GM12875 (cell line): Measurements from ENCODE around the gene LEMD2.

Experiments used
- H3K4me3 ChIP-seq: one replicate; pipeline ENCODE4 v1.5.1; 2011; ENCODE audit warnings: low read depth, low read length, control low read depth
- TF ChIP-seq, protein P1 (sequence below): IDR thresholded peaks from 2 replicates; pipeline ENCODE4 v1.5.1; 2011; ENCODE audit warnings: low read depth, mild to moderate bottlenecking, control low read depth, inconsistent platforms, low read length, moderate library complexity, borderline replicate concordance; ENCODE audit not compliant: insufficient read depth

LEMD2 gene

DNA sequence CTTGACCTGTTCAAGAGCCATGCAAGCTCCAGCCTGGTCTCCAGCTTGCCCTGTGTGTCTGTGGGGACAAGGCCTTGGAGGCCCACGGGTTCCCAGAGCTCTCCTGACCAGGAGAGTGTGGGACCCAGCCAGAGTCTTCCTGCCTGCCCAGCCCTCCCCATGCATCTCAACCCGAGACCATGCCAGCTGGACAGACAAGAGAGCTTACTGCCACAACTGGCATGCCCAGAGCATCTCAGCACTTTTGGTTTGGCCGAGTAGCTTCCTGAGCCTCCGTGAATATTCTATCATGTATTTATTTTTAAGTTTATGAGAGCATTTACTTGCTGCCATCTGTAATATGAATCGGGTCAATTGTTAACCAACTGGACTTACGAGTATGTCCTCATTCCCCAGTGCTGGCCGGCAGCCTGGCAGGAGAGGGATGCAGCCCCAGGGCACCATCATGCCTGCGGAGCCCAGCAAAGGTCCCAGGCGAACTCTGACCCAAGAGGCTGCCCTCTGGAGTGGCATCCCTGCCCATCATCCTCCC, 57.1 kb downstream of the LEMD2 start:
- H3K4me3 ChIP-seq = no peak overlapping the region
- TF ChIP-seq, protein P1, sequence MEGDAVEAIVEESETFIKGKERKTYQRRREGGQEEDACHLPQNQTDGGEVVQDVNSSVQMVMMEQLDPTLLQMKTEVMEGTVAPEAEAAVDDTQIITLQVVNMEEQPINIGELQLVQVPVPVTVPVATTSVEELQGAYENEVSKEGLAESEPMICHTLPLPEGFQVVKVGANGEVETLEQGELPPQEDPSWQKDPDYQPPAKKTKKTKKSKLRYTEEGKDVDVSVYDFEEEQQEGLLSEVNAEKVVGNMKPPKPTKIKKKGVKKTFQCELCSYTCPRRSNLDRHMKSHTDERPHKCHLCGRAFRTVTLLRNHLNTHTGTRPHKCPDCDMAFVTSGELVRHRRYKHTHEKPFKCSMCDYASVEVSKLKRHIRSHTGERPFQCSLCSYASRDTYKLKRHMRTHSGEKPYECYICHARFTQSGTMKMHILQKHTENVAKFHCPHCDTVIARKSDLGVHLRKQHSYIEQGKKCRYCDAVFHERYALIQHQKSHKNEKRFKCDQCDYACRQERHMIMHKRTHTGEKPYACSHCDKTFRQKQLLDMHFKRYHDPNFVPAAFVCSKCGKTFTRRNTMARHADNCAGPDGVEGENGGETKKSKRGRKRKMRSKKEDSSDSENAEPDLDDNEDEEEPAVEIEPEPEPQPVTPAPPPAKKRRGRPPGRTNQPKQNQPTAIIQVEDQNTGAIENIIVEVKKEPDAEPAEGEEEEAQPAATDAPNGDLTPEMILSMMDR = no peak

DNA sequence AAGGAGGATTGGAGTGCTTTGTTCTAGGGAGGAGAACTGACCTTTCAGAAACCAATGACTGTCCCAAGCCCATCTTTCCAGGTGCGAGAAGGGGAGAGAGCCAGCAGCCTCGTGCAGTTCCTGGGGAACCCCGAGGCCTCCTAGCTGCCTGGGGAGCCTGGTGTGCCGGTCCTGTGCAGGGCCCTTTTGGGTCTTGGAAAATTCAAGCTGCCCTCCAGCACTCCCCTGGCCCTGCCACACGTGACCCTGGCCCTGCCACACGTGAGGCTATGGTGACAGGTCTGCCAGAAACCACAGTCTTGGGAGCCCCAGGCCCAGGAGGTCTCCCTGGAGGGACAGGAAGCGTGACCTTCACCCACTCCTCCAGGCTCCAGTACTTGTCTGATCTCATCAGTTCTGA, 57.9 kb downstream of the LEMD2 start:
- TF ChIP-seq, protein P1 = no peak
- H3K4me3 ChIP-seq = no peak overlapping the region

DNA sequence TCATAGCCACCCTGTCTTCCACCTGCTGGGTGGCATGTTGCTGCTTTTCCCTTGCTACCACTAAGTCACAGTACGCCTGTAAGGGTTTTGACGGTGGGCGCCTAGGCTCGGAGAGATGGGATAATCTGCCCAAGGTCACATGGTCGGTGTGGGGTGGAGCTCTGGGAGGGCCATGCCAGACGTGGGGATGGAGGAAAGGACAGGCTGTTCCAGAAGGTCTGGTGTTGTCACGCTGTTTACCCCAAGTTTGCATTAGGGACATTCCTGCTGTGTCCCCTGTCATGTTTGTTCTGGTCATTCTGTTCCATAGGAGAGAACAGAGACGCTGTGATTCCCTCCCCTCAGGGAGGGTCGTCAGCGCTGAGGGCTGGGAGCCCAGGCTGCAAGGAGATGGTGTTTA, 58.3 kb downstream of the LEMD2 start:
- H3K4me3 ChIP-seq = no peak overlapping the region
- TF ChIP-seq, protein P1 = no peak

DNA sequence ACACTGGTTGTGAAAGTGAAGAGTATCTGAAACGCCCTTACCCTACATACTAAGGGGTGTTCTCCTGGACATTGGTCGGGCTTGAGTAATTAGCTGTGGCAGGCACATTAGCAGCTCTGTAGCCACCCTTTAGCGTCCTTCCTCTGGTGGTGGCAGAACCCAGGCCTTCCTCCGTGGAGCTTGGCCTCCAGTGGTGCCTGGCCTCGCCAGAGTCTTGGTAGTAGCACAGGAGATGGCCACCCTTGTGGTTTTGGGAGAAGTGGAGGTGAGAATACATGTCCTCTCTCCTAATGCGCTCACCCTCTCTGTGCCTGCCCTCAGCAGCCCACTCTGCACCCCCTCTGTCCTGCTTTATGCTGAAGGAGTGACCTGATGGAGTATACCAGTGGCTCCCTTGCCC, 59.9 kb downstream of the LEMD2 start:
- TF ChIP-seq, protein P1 = no peak
- no peak overlapping the region for H3K4me3 ChIP-seq

DNA sequence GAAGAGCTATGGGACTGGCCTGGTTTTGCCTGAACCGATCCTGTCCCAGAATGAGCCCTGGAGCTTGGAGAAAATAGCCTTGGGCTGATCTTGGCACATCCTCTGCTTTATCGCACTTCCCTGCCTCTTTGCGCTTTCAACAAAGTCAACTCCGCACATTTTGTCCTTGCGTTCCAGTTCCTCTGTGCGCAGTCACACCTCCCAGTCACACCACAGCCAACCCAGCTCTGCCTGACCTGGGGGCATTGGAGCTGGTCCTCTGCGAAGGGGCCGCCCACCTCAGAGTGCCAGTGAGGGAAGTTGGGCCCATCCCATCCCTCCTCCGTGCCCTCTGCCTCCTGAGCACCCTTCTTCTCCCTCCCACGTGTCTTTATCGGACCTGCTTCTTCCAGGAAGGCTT, 60.5 kb downstream of the LEMD2 start:
- TF ChIP-seq, protein P1 = no peak
- H3K4me3 ChIP-seq = no peak overlapping the region

DNA sequence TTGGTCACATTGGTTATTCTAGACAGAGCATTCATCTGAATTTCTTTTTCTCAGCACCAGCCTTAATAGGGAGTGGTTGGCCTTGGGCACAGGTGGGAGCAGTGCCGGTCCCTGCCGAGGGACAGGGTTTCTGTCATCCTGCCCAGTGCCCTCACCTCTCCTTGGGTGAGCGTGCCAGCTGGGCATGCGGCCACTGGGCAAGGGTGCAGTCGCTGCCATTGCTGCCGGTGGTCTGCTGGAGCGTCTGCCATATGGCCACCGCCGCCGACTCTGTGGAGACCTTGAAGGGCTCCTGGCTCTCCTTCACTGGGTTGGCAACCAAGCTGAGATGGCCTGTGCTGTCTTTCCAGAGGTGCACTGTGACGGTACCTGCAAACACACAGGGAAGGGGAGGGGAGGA, 61.0 kb downstream of the LEMD2 start:
- TF ChIP-seq, protein P1 = no peak
- H3K4me3 ChIP-seq = no peak overlapping the region

DNA sequence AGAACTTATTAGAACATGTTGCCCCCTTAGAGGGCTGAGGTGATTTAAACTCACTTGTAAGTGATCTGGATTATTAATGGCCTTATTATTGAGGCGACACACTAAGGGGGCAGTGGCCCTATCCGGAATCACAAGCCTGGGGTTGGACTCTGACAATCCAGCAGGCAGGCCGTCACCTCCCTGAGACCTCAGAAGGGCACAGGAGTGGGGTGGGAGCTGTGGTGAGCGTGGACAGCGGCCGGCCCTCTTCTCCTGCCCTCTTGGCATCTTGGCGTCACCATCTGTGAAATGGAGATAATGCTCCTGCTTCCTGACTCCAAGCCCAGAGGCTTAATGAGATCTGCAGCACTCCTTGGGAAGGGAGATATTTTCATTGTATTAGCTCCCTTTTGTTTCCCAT, 61.8 kb downstream of the LEMD2 start:
- TF ChIP-seq, protein P1 = no peak
- no peak overlapping the region for H3K4me3 ChIP-seq
